Measurements from ENCODE around the gene C1orf52.

GRCh38 chr1:85208488-85208887 lies 51.0 kb downstream of the C1orf52 start:
- no peak for TF ChIP-seq EZH2 (IDR thresholded peaks at IDR 0.05)
- TF ChIP-seq POLR2AphosphoS5 (IDR thresholded peaks at IDR 0.05; ENCODE audit: borderline replicate concordance, low read depth, low read length) = no peak
